Measurements from ENCODE around the gene KAZN.

DNA sequence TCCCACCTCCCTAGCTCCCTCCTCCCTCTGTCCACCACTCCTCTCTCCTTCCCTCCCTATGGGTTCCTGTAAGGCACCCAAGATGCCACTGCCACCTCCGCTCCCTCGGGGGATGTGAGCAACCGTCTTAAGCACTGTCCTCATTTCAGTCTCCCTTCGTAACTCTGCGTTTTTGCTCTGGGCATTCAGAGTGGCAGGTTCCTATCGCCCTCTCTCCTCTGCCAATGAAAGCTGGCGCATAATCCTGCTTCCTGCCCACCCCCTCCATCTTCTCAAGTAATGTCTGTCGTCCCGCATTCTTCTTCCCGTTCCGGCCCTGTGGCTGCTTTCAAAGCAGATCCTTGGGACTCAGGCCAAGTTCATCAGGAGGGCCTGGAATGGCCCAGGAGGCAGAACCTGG, 301.2 kb downstream of the KAZN start:
- no peak for TF ChIP-seq EZH2phosphoT487 (IDR thresholded peaks at IDR 0.05; ENCODE audit: low read length)
- TF ChIP-seq, protein P1, sequence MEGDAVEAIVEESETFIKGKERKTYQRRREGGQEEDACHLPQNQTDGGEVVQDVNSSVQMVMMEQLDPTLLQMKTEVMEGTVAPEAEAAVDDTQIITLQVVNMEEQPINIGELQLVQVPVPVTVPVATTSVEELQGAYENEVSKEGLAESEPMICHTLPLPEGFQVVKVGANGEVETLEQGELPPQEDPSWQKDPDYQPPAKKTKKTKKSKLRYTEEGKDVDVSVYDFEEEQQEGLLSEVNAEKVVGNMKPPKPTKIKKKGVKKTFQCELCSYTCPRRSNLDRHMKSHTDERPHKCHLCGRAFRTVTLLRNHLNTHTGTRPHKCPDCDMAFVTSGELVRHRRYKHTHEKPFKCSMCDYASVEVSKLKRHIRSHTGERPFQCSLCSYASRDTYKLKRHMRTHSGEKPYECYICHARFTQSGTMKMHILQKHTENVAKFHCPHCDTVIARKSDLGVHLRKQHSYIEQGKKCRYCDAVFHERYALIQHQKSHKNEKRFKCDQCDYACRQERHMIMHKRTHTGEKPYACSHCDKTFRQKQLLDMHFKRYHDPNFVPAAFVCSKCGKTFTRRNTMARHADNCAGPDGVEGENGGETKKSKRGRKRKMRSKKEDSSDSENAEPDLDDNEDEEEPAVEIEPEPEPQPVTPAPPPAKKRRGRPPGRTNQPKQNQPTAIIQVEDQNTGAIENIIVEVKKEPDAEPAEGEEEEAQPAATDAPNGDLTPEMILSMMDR (IDR thresholded peaks at IDR 0.05; ENCODE audit: low read length) = no peak
- TF ChIP-seq EZH2 (optimal IDR thresholded peaks at IDR 0.05; ENCODE audit: low read depth, low read length) = no peak

Measured in MM.1S (cell line).